ENCODE data around the gene DCAF11.

DNA sequence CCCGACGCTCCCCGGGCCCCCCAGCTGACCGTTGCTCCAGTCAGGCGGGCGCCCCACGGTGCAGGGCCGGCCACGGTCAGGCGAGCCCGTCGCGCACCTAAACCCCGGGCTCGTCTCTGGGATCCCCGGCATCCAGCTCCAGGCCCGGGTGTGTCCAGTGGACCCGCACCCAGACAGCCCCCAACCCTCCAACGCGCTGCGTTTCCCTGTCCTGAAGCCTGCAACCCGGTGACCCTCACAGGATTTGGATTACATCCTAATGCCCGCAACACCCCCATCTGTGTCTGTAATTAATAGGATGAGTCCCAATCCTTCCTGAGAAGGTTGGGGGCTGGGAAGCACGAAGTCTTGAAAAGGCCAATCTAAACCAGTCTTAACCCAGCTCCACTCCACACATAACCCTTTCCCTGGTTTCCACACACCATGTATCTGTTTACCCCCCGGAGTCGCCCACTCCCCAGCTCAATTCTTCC lies 32.8 kb upstream of the DCAF11 start:
- no peak for TF ChIP-seq POLR2A (IDR thresholded peaks at IDR 0.05; ENCODE audit: low read length)
- no peak for TF ChIP-seq GATA1 (IDR thresholded peaks at IDR 0.05; ENCODE audit: low read depth, low read length)

Data from erythroblast (primary cell).